GM10847 (cell line): ENCODE data around the gene TERC.

Source experiments
- POLR2A ChIP-seq: IDR thresholded peaks from 2 replicates; pipeline ENCODE4 v1.6.1; 2011; ENCODE audit not compliant: insufficient read length; ENCODE audit errors: extremely low read depth

Gene TERC

GRCh38 chr3:169764882-169765612 is at the start of gene TERC:
TSS of gene TERC (minus strand) at chr3:169765060.
- peak; percentile 83 for TF ChIP-seq POLR2A

- no peak for TF ChIP-seq POLR2A
Observed at GRCh38 chr3:169813757-169814517, 49.1 kb upstream of the TERC start.

GRCh38 chr3:169813278-169813677 is 48.4 kb upstream of the TERC start:
- TF ChIP-seq POLR2A = no peak

- no peak for TF ChIP-seq POLR2A
Observed at GRCh38 chr3:169812332-169813235, 47.7 kb upstream of the TERC start, which contains the start of the genes LRRC34 and LRRIQ4. TSS of gene LRRC34 (minus strand) at chr3:169812904. CDS start at chr3:169812548, 356 bp downstream. TSS of gene LRRIQ4 (plus strand) at chr3:169812870. CDS start at chr3:169821922, 9,052 bp downstream.

- TF ChIP-seq POLR2A = no peak
Observed at GRCh38 chr3:169811631-169812331, 46.9 kb upstream of the TERC start.

- no peak for TF ChIP-seq POLR2A
Observed at GRCh38 chr3:169809230-169809795, 44.5 kb upstream of the TERC start.

GRCh38 chr3:169804681-169805080 is 39.8 kb upstream of the TERC start:
- no peak for TF ChIP-seq POLR2A

- TF ChIP-seq POLR2A = no peak
Observed at GRCh38 chr3:169792359-169792758, 27.5 kb upstream of the TERC start.

- TF ChIP-seq POLR2A = no peak
Observed at GRCh38 chr3:169790687-169791429, 26.0 kb upstream of the TERC start.

- TF ChIP-seq POLR2A = no peak
Observed at GRCh38 chr3:169790219-169790618, 25.4 kb upstream of the TERC start.

GRCh38 chr3:169787791-169788190 is 22.9 kb upstream of the TERC start:
- no peak for TF ChIP-seq POLR2A

- no peak for TF ChIP-seq POLR2A
Observed at GRCh38 chr3:169787120-169787519, 22.3 kb upstream of the TERC start.

- no peak for TF ChIP-seq POLR2A
Observed at GRCh38 chr3:169781209-169781855, 16.5 kb upstream of the TERC start.
